ENCODE data around the gene SNX4.

SNX4 gene

GRCh38 chr3:125435231-125435630 lies 84.8 kb downstream of the SNX4 start:
- DNase-seq (ENCODE audit: low read depth in 1 of 2, low spot score in 1 of 2): no peak
- no peak for TF ChIP-seq POLR2AphosphoS5 (IDR thresholded peaks at IDR 0.05; ENCODE audit: low read depth)
- no peak for TF ChIP-seq SPI1 (IDR thresholded peaks at IDR 0.05; ENCODE audit: borderline replicate concordance, low read depth)
- TF ChIP-seq GABPA (IDR thresholded peaks at IDR 0.05; ENCODE audit: low read depth): no peak
- no peak for TF ChIP-seq REST (IDR thresholded peaks at IDR 0.05; ENCODE audit: insufficient replicate concordance, low read depth)
- TF ChIP-seq CTCF (IDR thresholded peaks at IDR 0.05; ENCODE audit: insufficient read depth, low read length): no peak
- Histone ChIP-seq H3K27ac (replicated peaks) (no peak overlapping the region), H3K4me3 (replicated peaks; ENCODE audit: insufficient read depth, low read length) (no peak overlapping the region), H3K27me3 (ENCODE audit: insufficient read depth, poor library complexity, severe bottlenecking) (no peaks in the 10 kb centered on the region)

- no peaks in the 10 kb centered on the region for H3K27me3 ChIP-seq (ENCODE audit: insufficient read depth, poor library complexity, severe bottlenecking)
- H3K27ac ChIP-seq (replicated peaks): no peak overlapping the region
Measured at GRCh38 chr3:125434582-125435011, 85.4 kb downstream of the SNX4 start.

GRCh38 chr3:125433611-125434041 lies 86.4 kb downstream of the SNX4 start:
- H3K27ac ChIP-seq (replicated peaks): no peak overlapping the region
- no peak overlapping the region for H3K4me3 ChIP-seq (replicated peaks; ENCODE audit: insufficient read depth, low read length)
- no peak for DNase-seq (ENCODE audit: low read depth in 1 of 2, low spot score in 1 of 2)
- TF ChIP-seq GABPA (IDR thresholded peaks at IDR 0.05; ENCODE audit: low read depth) (no peak), REST (IDR thresholded peaks at IDR 0.05; ENCODE audit: insufficient replicate concordance, low read depth) (no peak), POLR2AphosphoS5 (IDR thresholded peaks at IDR 0.05; ENCODE audit: low read depth) (no peak), SPI1 (IDR thresholded peaks at IDR 0.05; ENCODE audit: borderline replicate concordance, low read depth) (no peak), CTCF (IDR thresholded peaks at IDR 0.05; ENCODE audit: insufficient read depth, low read length) (no peak)
- H3K27me3 ChIP-seq (ENCODE audit: insufficient read depth, poor library complexity, severe bottlenecking): no peaks in the 10 kb centered on the region

More at GRCh38 chr3:125434582-125435011, 85.4 kb downstream of the SNX4 start:
- no peak overlapping the region for H3K4me3 ChIP-seq (replicated peaks; ENCODE audit: insufficient read depth, low read length)
- no peak for TF ChIP-seq CTCF (IDR thresholded peaks at IDR 0.05; ENCODE audit: insufficient read depth, low read length)
- no peak for TF ChIP-seq SPI1 (IDR thresholded peaks at IDR 0.05; ENCODE audit: borderline replicate concordance, low read depth)
- TF ChIP-seq REST (IDR thresholded peaks at IDR 0.05; ENCODE audit: insufficient replicate concordance, low read depth): no peak
- no peak for TF ChIP-seq POLR2AphosphoS5 (IDR thresholded peaks at IDR 0.05; ENCODE audit: low read depth)
- DNase-seq (ENCODE audit: low read depth in 1 of 2, low spot score in 1 of 2): no peak
